HCT116 (cell line): ENCODE data around the gene OR51E1.

Experiments used
- ELF1 ChIP-seq: IDR thresholded peaks from 2 replicates; pipeline ENCODE4 v1.6.1; 2012; ENCODE audit warnings: low read depth, borderline replicate concordance
- EZH2 ChIP-seq: fragments of 200-600 bp; sonication (generic); IDR thresholded peaks from 2 replicates; pipeline ENCODE4 v1.6.1; 2017; ENCODE audit warnings: antibody characterized with exemption, mixed run types
- JUND ChIP-seq: IDR thresholded peaks from 2 replicates; pipeline ENCODE4 v1.6.1; 2012
- POLR2A ChIP-seq: IDR thresholded peaks from 2 replicates; pipeline ENCODE4 v1.7.0; 2011; ENCODE audit warnings: borderline replicate concordance; ENCODE audit not compliant: insufficient read depth, insufficient read length; ENCODE audit errors: extremely low read depth
- POLR2AphosphoS5 ChIP-seq: IDR thresholded peaks from 2 replicates; pipeline ENCODE4 v1.6.1; 2011; ENCODE audit warnings: mild to moderate bottlenecking, low read depth, low read length, moderate library complexity
- RAD21 ChIP-seq: IDR thresholded peaks from 2 replicates; pipeline ENCODE4 v1.6.1; 2012; ENCODE audit warnings: low read depth, mild to moderate bottlenecking
- SRF ChIP-seq: IDR thresholded peaks from 2 replicates; pipeline ENCODE4 v1.6.1; 2012; ENCODE audit warnings: low read depth
- ZNF274 ChIP-seq: fragments of 200-500 bp; sonication (Bioruptor generic); IDR thresholded peaks from 2 replicates; pipeline ENCODE4 v1.6.1; 2014; ENCODE audit warnings: mild to moderate bottlenecking, low read depth, low read length, inconsistent platforms
- TF ChIP-seq, protein P1 (sequence below): IDR thresholded peaks from 2 replicates; pipeline ENCODE4 v1.6.1; 2012
- TF ChIP-seq, protein P2 (sequence below), 3 experiments: fragments of 200-600 bp in 1 of 3; sonication (generic) in 1 of 3; IDR thresholded peaks in 2 of 3; conservative IDR thresholded peaks in 1 of 3; 2 replicates each; pipeline ENCODE4 v1.5.1; 2012 to 2017; ENCODE audit warnings: low read depth in 2 of 3, low read length in 2 of 3, antibody characterized with exemption in 1 of 3, borderline replicate concordance in 1 of 3, control low read depth in 1 of 3, mild to moderate bottlenecking in 1 of 3, mixed read lengths in 1 of 3, mixed run types in 1 of 3, moderate library complexity in 1 of 3; ENCODE audit not compliant: insufficient read depth in 1 of 3
- TF ChIP-seq, protein P3 (sequence below): IDR thresholded peaks from 2 replicates; pipeline ENCODE4 v1.6.1; 2011; ENCODE audit warnings: mild to moderate bottlenecking, low read length, moderate library complexity; ENCODE audit not compliant: insufficient replicate concordance; ENCODE audit errors: extremely low read depth
- TF ChIP-seq, protein P4 (sequence below): IDR thresholded peaks from 2 replicates; pipeline ENCODE4 v1.6.1; 2012; ENCODE audit warnings: low read depth
- TF ChIP-seq, protein P5 (sequence below): IDR thresholded peaks from 2 replicates; pipeline ENCODE4 v1.6.1; 2012

DNA sequence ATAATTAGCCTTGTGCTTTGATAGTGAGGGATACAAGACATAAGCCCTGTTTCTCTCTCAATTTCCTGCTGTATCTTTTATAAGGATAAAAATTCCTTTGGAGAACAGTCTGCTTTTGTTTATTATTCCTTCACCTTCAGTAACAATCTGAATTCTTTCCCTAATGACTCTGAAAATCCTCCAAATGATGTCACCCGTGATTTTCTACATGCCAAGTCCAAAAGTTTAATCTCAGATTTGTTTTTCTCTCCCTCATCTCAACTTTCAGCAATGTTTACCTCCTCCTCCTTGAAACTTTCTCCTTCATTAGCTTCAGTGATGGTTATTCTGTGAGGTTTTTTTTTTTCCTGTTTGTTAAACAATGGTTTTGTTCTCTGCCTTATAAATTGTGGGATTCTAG lies 51.7 kb downstream of the OR51E1 start:
- TF ChIP-seq, protein P1, sequence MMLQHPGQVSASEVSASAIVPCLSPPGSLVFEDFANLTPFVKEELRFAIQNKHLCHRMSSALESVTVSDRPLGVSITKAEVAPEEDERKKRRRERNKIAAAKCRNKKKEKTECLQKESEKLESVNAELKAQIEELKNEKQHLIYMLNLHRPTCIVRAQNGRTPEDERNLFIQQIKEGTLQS = no peak
- no peak for TF ChIP-seq ELF1
- TF ChIP-seq, protein P2, sequence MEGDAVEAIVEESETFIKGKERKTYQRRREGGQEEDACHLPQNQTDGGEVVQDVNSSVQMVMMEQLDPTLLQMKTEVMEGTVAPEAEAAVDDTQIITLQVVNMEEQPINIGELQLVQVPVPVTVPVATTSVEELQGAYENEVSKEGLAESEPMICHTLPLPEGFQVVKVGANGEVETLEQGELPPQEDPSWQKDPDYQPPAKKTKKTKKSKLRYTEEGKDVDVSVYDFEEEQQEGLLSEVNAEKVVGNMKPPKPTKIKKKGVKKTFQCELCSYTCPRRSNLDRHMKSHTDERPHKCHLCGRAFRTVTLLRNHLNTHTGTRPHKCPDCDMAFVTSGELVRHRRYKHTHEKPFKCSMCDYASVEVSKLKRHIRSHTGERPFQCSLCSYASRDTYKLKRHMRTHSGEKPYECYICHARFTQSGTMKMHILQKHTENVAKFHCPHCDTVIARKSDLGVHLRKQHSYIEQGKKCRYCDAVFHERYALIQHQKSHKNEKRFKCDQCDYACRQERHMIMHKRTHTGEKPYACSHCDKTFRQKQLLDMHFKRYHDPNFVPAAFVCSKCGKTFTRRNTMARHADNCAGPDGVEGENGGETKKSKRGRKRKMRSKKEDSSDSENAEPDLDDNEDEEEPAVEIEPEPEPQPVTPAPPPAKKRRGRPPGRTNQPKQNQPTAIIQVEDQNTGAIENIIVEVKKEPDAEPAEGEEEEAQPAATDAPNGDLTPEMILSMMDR (IDR thresholded peaks at IDR 0.05 in 2 of 3, conservative IDR thresholded peaks at IDR 0.05 in 1 of 3; ENCODE audit: borderline replicate concordance in 1 of 3, insufficient read depth in 1 of 3, low read depth in 2 of 3, low read length in 2 of 3) = no peak
- no peak for TF ChIP-seq POLR2AphosphoS5
- no peak for TF ChIP-seq JUND
- TF ChIP-seq EZH2 = no peak
- TF ChIP-seq, protein P3, sequence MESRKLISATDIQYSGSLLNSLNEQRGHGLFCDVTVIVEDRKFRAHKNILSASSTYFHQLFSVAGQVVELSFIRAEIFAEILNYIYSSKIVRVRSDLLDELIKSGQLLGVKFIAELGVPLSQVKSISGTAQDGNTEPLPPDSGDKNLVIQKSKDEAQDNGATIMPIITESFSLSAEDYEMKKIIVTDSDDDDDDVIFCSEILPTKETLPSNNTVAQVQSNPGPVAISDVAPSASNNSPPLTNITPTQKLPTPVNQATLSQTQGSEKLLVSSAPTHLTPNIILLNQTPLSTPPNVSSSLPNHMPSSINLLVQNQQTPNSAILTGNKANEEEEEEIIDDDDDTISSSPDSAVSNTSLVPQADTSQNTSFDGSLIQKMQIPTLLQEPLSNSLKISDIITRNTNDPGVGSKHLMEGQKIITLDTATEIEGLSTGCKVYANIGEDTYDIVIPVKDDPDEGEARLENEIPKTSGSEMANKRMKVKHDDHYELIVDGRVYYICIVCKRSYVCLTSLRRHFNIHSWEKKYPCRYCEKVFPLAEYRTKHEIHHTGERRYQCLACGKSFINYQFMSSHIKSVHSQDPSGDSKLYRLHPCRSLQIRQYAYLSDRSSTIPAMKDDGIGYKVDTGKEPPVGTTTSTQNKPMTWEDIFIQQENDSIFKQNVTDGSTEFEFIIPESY = no peak
- TF ChIP-seq POLR2A = no peak
- TF ChIP-seq, protein P4, sequence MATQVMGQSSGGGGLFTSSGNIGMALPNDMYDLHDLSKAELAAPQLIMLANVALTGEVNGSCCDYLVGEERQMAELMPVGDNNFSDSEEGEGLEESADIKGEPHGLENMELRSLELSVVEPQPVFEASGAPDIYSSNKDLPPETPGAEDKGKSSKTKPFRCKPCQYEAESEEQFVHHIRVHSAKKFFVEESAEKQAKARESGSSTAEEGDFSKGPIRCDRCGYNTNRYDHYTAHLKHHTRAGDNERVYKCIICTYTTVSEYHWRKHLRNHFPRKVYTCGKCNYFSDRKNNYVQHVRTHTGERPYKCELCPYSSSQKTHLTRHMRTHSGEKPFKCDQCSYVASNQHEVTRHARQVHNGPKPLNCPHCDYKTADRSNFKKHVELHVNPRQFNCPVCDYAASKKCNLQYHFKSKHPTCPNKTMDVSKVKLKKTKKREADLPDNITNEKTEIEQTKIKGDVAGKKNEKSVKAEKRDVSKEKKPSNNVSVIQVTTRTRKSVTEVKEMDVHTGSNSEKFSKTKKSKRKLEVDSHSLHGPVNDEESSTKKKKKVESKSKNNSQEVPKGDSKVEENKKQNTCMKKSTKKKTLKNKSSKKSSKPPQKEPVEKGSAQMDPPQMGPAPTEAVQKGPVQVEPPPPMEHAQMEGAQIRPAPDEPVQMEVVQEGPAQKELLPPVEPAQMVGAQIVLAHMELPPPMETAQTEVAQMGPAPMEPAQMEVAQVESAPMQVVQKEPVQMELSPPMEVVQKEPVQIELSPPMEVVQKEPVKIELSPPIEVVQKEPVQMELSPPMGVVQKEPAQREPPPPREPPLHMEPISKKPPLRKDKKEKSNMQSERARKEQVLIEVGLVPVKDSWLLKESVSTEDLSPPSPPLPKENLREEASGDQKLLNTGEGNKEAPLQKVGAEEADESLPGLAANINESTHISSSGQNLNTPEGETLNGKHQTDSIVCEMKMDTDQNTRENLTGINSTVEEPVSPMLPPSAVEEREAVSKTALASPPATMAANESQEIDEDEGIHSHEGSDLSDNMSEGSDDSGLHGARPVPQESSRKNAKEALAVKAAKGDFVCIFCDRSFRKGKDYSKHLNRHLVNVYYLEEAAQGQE = no peak
- no peak for TF ChIP-seq ZNF274
- TF ChIP-seq, protein P5, sequence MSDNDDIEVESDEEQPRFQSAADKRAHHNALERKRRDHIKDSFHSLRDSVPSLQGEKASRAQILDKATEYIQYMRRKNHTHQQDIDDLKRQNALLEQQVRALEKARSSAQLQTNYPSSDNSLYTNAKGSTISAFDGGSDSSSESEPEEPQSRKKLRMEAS = no peak
- no peak for TF ChIP-seq SRF
- no peak for TF ChIP-seq RAD21
